Stimulated activated CD4-positive, alpha-beta T cell treated with anti-CD3 and anti-CD28 coated beads, Interleukin-12 subunit alpha, Interleukin-12 subunit beta, amount 100 ng/mL, for 48 hours (primary cell): Measurements from ENCODE around the gene CSPG4.
"Not testable (repeated sequence)": the region's sequence is repeated elsewhere in the genome, so short reads cannot be mapped to it uniquely, and the experiment has no call there.

Experiments
- DNase-seq, 3 donors: peaks; one replicate each; pipeline ENCODE4 v3.0.0-alpha.2; 2020; ENCODE audit warnings: low read depth in 2 of 3, low spot score in 1 of 3

CSPG4 gene

GRCh38 chr15:75705375-75705774 lies 7.3 kb downstream of the CSPG4 start:
- not testable (repeated sequence) for DNase-seq

- no peak for DNase-seq
Observed at GRCh38 chr15:75704618-75705017, 8.0 kb downstream of the CSPG4 start.

DNA sequence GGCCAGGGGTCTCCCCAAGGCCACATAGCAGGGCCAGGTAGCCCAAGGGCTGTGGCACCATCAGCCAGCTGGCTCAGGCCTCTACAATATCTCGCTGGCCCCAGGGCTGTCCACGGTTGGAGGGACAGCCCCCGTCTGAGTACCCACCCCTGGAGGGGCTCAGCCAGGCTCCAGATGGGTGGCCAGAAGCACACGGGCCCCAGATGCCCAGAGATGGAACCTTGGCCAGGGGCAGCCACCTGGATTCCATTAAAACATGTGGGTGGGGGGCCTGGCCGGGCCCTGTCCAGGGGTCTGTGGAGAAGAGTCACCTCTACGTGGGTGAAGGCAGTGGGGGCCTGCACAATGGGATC lies 8.4 kb downstream of the CSPG4 start:
- no peak for DNase-seq

DNA sequence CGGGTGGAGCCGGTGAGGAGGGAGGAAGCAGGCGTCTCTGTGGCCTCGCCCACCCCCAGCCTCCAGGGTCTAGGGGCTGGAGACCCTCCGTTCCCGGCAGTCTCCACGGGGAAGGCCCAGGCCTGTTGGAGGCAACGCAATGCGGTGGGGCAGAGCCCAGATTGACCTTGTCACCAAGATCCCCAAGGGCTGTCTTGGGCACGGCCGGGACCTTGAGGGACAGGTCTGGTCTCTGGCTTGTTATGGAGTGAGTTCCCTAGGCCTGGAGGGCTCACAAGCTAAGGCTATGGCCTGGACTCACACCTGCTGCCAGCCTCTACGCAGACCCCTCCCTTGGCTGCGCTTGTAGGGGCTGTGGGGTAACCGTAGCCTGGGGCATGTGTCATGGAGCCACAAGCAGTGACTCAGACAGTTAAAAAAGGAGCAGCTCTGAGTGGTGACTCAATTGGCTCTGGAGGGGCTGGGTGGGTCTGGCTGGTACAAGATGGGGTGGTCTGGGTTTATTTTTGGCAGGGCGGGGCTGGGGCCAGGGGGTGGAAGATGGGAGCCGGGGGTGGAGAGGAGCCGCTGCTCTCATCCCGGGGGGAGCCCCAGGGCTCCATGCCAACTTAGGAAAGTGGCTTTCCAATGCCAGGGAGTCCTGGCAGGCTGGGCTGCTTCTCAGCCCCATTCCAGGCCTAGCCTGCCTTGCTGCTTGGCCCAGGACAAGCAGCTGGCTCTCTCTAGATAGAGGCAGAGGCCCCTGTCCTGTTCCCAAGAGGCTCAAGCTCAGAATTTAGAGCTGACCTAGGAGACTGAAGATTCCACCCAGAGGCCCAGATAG lies 9.0 kb downstream of the CSPG4 start:
- not testable (repeated sequence) for DNase-seq

- no peak for DNase-seq
Observed at GRCh38 chr15:75702436-75702835, 10.2 kb downstream of the CSPG4 start.

DNA sequence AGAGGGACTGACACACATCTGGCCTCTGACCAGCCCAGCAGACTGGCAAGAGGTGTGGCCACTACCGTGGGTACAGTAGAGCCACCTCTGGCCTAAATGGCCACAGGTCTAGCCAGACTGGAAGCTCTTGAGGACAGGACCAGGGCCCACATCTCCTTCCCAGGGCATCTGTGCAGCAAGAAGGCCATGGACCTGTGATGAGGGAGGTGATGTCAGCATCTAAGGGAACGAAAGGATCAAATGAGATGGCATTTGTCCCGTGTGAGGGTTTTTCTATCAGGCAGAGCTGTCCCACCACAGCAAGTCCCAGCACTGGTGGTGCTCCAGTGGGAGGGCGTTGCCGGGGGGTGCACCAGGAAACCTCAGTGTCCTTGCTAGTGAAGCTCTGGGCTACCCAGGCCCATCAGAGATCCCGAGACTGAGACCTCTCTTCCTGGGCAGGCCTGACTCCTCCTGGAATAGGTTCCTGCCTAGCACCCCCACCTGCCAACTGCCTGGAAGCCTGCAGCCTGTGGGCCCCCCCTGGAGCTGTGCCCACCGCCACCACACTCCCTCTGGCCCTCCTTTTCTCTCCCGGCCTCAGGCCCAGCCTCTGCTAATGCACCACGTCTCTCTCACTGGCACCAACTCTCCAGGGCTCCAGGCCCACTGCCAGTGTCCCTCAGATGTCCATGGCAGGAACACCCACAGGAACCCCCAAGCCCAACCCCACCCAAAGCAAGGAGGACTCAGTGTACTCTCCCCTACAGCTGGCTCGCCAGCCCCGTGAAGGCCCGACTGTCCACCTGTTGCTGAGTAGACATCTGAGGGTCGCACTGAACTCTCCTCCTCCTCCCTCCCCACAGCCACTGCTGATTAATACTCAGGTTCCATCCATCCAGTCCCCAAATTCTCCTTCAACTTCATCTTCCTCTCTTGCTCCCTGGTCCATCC lies 11.3 kb downstream of the CSPG4 start:
- DNase-seq: not testable (repeated sequence)

DNA sequence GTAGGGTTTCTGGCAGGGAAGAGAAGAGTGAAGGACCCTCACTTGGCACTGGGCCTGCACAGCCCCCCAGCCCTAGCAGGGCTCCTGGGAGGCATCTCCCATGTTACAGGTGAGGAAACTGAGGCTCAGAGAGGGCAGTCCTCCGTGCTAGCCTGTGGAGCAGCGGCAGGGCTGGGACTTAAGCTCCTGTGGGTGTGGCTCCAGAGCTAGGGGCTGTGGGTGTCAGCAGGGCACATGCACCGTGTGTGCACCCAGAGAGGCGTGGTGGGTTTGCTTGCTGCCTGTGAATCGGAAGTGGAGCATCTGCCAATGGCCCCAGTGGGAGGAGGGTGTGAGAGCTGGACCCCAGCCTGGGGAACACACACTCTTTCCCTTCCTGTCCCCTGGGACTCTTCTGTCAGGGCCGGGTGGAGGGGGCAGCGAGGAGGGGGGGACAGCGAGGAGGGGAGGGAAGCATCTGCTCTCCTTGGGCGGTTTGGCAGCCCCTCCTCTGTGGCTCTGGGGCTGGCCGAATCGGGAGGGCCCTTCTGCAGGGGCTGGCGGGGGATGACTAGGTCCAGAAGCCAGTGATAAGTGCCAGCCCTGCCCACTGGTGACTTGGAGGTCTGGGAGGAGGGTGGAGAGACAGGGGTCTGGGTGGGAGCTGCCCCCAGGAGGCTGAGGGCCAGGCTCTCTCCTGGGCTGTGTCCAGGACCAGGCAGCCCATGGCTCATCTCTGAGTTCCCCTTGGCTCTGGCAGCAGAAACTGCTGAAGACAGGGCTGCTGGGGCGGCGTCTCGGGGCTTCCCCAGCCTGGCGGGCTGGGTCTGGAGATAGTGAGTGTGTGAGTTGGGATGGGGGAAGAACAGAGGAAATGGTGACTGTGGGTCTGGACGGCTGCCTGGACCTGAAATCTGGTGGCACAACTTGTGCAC lies 12.4 kb downstream of the CSPG4 start:
- not testable (repeated sequence) for DNase-seq

DNA sequence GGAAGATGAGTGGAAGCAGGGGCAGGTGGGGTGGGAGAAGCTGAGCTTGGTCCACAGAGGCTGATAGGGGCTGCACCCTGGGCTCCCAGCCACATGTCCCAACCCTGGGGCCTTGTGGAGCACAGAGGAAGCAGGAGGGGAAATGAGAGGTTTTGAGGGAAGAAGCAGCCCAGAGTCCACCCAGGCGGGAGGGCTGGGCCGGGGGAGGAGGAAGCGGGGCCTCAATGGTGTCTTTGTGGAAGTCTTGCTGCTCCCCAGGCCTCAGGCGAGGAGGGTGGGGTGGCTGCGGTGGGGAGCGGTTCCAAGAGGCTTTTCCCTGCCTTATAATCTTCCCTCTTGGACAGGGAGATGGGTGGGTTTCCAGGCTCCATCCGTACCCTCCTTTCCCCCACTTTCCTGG lies 13.1 kb downstream of the CSPG4 start:
- not testable (repeated sequence) for DNase-seq

- DNase-seq: not testable (repeated sequence)
Observed at GRCh38 chr15:75697974-75698747, 14.5 kb downstream of the CSPG4 start.

DNA sequence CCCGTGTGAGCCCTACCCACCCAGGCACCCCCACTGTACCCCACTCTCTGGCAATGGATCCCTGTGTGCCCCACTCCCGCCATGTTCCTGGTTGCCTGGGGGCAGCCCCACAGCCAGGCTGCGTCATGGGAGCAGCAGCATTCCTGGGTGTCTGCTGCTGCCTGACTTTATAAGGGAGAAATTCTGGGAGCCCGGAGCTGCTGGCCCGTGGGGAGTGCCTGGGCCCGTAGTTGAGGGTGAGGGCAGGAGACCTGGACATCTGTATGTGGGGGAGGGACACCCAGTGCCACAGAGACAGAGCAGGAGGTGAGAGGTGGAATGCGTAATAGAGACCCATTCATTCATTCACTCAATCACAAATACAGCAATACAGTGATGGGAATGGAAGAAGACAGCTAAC lies 15.1 kb downstream of the CSPG4 start:
- DNase-seq: no peak

DNA sequence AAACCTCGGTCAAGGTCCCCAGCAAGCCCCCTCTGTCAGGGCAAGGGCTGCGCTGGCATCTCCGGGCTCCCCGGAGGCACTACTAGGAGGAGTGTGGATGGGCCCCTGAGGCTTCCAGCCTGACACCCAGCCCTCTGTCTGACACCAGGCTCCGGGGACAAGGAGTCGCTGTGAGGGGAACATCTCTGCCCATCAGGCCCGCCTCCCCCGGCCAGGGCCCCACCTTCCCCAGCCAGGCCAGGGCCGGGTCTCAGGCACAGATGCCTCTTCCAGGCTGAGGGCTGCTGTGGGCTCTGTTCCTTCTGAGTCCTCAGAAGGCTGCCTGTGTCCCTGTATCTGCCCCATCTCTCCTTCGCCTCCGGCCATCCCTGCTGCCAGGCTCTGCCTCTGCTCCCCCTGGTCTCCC lies 15.8 kb downstream of the CSPG4 start:
- DNase-seq: no peak

GRCh38 chr15:75696311-75696720 lies 16.3 kb downstream of the CSPG4 start:
- DNase-seq: no peak

DNA sequence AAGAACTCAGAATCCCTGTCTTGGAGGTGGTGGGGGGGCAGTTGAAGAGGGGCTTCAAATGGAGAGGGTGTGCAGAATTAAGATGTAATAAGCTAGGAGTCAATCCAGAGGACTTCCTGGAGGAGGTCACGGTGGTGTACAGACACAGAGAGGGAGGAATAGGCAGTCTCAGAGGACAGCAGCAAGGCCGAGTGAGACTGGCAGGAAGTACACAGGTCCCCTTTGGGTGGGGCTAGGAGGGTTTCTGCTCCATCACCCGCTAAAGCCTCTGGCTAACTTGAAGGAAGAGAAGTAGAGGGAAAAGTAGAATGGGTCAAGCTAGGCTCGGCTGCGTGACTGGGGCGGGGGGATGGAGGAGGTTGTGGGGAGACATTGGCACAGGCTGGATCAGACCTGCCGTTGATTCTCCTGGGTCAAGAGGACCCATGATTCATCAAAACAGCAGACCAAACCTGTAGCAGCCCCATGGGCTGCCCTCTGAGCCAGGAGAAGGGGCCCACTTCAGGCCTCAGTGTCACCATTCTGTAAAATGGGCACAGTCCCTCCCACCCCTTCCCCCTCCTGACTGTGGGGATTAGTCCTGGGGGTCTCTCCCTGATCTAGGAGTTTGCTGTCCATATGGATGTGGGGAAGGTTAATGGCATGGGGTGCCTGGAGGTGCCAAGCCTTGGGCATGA lies 16.9 kb downstream of the CSPG4 start:
- no peak for DNase-seq

- no peak for DNase-seq
Observed at GRCh38 chr15:75695220-75695619, 17.4 kb downstream of the CSPG4 start.

DNA sequence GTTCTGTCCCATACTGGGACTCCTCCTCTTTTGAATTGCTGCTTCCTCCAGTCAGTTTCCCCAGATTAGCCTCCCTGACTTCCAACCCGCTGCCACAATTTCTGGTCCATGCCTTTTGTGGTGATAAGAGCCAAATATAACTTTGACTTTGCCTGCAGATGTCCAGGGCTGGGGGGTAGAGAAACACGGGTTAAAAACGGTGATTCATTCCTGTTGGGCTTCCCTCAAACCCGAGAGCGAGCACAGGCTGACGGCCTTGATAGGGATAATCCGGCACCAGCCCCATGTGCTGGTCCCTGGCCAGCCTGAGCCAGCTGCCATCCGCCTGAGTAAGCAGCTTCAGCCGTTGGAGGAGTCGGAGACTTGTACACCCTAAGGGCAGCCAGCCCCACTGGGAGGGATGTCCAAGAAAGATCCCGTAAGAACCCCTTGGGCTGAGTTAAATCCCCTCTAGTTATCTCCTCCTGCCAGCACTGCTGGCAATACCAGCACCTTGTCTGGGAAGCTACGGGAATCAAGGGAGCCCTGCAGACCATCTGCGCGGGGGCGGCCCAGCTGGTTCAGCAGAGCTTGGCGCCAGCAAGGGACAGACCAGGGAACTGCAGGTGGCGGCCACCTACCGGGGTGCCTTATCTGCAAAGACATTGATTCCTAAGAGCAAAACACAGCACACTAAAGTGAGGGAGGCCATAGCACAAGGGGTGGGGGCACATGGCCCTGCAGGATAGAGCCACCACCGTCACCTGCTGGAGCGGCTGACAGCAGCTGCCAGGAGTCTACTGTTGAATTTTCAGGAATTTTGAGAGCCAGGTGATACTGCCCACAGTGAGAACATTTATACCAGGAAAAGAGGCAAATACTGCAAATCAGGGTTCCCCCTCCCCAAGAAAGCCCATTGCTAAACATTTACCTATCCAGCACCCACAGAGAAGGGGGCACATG lies 18.1 kb downstream of the CSPG4 start:
- DNase-seq: no peak

DNA sequence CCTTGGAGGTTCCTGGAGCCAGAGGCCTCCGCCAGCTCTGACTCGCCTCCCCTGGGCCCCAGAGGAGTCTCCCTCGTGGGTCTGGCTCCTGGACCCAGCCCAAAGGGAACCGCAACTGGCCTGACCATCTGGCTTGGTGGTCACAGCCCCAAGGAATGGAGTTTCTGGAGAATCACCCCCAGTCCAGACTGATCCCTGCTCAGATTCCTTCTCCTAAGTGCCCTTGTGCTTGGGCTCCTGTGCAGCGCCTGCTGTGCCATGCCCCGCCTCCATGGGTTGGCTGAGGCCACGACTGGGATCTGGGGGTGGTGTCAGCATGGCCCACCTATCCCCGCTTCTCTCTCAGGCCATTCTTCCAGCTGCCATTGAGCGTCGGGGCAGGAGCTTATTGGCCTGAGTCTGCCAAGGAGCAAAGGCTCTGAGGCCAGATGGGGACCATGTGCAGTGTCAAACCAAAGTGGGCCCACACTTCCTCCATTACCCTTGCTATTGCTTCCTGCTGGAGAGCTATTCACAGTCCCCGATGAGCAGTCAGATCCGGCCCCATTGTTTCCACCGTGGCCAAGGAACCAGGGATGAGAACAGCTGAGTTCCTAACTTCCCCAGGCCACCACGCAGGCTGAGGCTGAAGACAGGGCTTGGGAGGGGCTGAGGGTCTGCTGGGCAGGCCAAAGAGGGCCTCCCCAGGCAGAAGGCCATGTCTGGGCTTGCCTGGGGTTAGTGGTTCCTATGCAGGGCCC lies 19.0 kb downstream of the CSPG4 start:
- no peak for DNase-seq

DNA sequence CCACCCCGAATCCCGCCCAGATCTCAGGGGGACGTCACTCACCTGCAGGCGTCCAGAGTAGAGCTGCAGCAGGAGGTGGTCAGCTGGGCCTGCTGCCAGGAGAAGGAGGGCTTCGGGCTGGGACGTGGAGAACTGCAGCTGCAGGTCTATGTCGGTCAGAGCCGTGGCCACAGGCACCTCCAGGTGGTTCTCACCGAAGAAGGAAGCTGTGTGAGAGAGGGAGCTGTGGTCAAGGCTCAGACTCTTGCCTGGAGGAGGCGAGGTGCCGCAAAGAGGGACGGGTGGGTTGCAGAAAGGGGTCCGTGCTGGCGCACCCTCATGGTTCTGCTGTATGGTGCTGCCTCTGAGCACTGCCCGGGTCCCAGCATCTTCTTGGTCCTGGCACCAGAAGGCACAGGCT lies 19.6 kb downstream of the CSPG4 start:
- not testable (repeated sequence) for DNase-seq

- not testable (repeated sequence) for DNase-seq
Observed at GRCh38 chr15:75692311-75692710, 20.3 kb downstream of the CSPG4 start.
